Activated naive CD8-positive, alpha-beta T cell treated with anti-CD3 and anti-CD28 coated beads, Interleukin-2, amount 50 U/mL, for 24 hours (primary cell): ENCODE measurements around the gene GRHPR.

ENCODE experiments used
- ATAC-seq: fragments of 150-1000 bp; cut with Tn5 transposase; one replicate; pipeline ENCODE4 v1.10.0; 2021
- DNase-seq: peaks from one replicate; pipeline ENCODE4 v3.0.0; 2021
- H3K27ac Mint-ChIP-seq: one replicate; pipeline ENCODE4 v1.8.0; 2021; ENCODE audit warnings: mild to moderate bottlenecking, mixed read lengths
- H3K27me3 Mint-ChIP-seq: one replicate; pipeline ENCODE4 v1.8.0; 2021; ENCODE audit warnings: mixed read lengths
- H3K36me3 Mint-ChIP-seq: one replicate; pipeline ENCODE4 v1.8.0; 2021; ENCODE audit warnings: low read depth, mixed read lengths
- H3K4me1 Mint-ChIP-seq: one replicate; pipeline ENCODE4 v1.8.0; 2021; ENCODE audit warnings: mixed read lengths
- H3K4me3 Mint-ChIP-seq: one replicate; pipeline ENCODE4 v1.8.0; 2021; ENCODE audit warnings: mild to moderate bottlenecking, moderate library complexity, mixed read lengths
- H3K9me3 Mint-ChIP-seq: one replicate; pipeline ENCODE4 v1.8.0; 2021; ENCODE audit warnings: mixed read lengths

The GRHPR gene

GRCh38 chr9:37486256-37486615, 63.7 kb downstream of the GRHPR start:
- Mint-ChIP-seq H3K4me3 (peak overlapping the region; percentile 90), H3K4me1 (peaks cover 42% of the 10 kb centered on the region), H3K27ac (peak overlapping the region; percentile 86), H3K27me3 (peaks cover 6% of the 10 kb centered on the region), H3K9me3 (no peaks in the 10 kb centered on the region), H3K36me3 (peaks cover 34% of the 10 kb centered on the region)
- ATAC-seq (peak; percentile 0), DNase-seq (no peak)
